ENCODE measurements around the gene ERAL1. TPM values are rescaled to one million over a fixed set of nuclear protein-coding genes. Genes with fewer than 3 reads are reported as not detected.
"Not testable (repeated sequence)": the region's sequence is repeated elsewhere in the genome, so short reads cannot be mapped to it uniquely, and the experiment has no call there.

The ERAL1 gene
- total RNA-seq, 4 donors from 2014 or later, result 26.4 to 52.8 (median 36.2) TPM

- H3K27me3 ChIP-seq, result no peaks in the 10 kb centered on the region
- TF ChIP-seq EP300 (IDR thresholded peaks at IDR 0.05) (no peak), CTCF (IDR thresholded peaks at IDR 0.05) (no peak), POLR2A (IDR thresholded peaks at IDR 0.05) (no peak)
- H3K9me3 ChIP-seq, result no peaks in the 10 kb centered on the region
- no peaks in the 10 kb centered on the region for H3K36me3 ChIP-seq
- H3K4me3 ChIP-seq, result peak overlapping the region; percentile 74 to 81 (median 75)
- 3 to 4% methylated on average over 6 of the region's 6 CpGs for WGBS, 2 donors
- H3K27ac ChIP-seq, result peak overlapping the region in 3 of 4 donors; percentile 83 to 88 (median 87)
- H3K4me1 ChIP-seq, result peaks cover 3 to 31% (median 8%) of the 10 kb centered on the region in 4 donors
- no peak for DNase-seq (ENCODE audit: low spot score in 2 of 2)
Measured at GRCh38 chr17:28841901-28842281, 12.9 kb upstream of the ERAL1 start.

- Histone ChIP-seq H3K27ac (peak within 1 kb of the TSS; percentile 57 to 88 (median 85)), H3K27me3 (no peaks in the 10 kb centered on the region)
- WGBS, 2 donors, result 1% methylated on average over 32 to 35 of the region's 44 CpGs
Measured at GRCh38 chr17:28842282-28843012, 12.4 kb upstream of the ERAL1 start, which contains the start of gene FAM222B. Gene FAM222B, minus strand, starts transcription at chr17:28842790. Its CDS starts 76,123 bp downstream, at chr17:28766667.

GRCh38 chr17:28843816-28844148 is 11.0 kb upstream of the ERAL1 start:
- WGBS, 2 donors, result 94 to 96% methylated on average over 6 of the region's 6 CpGs

More at GRCh38 chr17:28842282-28843012, 12.4 kb upstream of the ERAL1 start, which contains the start of gene FAM222B:
- H3K9me3 ChIP-seq, result no peaks in the 10 kb centered on the region
- no peaks in the 10 kb centered on the region for H3K36me3 ChIP-seq
- TF ChIP-seq CTCF (IDR thresholded peaks at IDR 0.05) (peak in 1 of 5 experiments; percentile 19), POLR2A (IDR thresholded peaks at IDR 0.05) (peak in 1 of 2 donors; percentile 43), EP300 (IDR thresholded peaks at IDR 0.05) (peak in 1 of 2 donors; percentile 65)
- peaks cover 3 to 31% (median 8%) of the 10 kb centered on the region in 4 donors for H3K4me1 ChIP-seq
- peak; percentile 26 to 36 for DNase-seq (ENCODE audit: low spot score in 2 of 2)
- peak within 1 kb of the TSS; percentile 74 to 81 (median 75) for H3K4me3 ChIP-seq

GRCh38 chr17:28846231-28846630 is 8.6 kb upstream of the ERAL1 start:
- TF ChIP-seq POLR2A (IDR thresholded peaks at IDR 0.05) (no peak), EP300 (IDR thresholded peaks at IDR 0.05) (no peak), CTCF (IDR thresholded peaks at IDR 0.05) (no peak)
- Histone ChIP-seq H3K9me3 (no peaks in the 10 kb centered on the region), H3K4me1 (peaks cover 3 to 13% (median 6%) of the 10 kb centered on the region in 4 donors), H3K36me3 (no peaks in the 10 kb centered on the region), H3K27me3 (no peaks in the 10 kb centered on the region), H3K4me3 (no peak overlapping the region), H3K27ac (no peak overlapping the region)
- WGBS, 2 donors, result 92 to 94% methylated on average over 10 of the region's 10 CpGs
- DNase-seq (ENCODE audit: low spot score in 2 of 2), result no peak

More at GRCh38 chr17:28843816-28844148, 11.0 kb upstream of the ERAL1 start:
- no peak for TF ChIP-seq POLR2A (IDR thresholded peaks at IDR 0.05)
- no peak for TF ChIP-seq CTCF (IDR thresholded peaks at IDR 0.05)
- Histone ChIP-seq H3K27ac (no peak overlapping the region), H3K9me3 (no peaks in the 10 kb centered on the region), H3K4me1 (peaks cover 3 to 31% (median 8%) of the 10 kb centered on the region in 4 donors), H3K36me3 (no peaks in the 10 kb centered on the region), H3K4me3 (no peak overlapping the region), H3K27me3 (no peaks in the 10 kb centered on the region)
- DNase-seq (ENCODE audit: low spot score in 2 of 2), result no peak

- not testable (repeated sequence) for H3K36me3 ChIP-seq; DNase-seq (ENCODE audit: low spot score in 2 of 2); H3K4me1 ChIP-seq; H3K27ac ChIP-seq; H3K9me3 ChIP-seq; H3K4me3 ChIP-seq; H3K27me3 ChIP-seq
- WGBS, 2 donors, result 88 to 92% methylated on average over 9 of the region's 9 CpGs
Measured at GRCh38 chr17:28846699-28847098, 8.1 kb upstream of the ERAL1 start.

Measured in tibial nerve (tissue), 4 donors.